ENCODE data around the gene GPX3.

DNA sequence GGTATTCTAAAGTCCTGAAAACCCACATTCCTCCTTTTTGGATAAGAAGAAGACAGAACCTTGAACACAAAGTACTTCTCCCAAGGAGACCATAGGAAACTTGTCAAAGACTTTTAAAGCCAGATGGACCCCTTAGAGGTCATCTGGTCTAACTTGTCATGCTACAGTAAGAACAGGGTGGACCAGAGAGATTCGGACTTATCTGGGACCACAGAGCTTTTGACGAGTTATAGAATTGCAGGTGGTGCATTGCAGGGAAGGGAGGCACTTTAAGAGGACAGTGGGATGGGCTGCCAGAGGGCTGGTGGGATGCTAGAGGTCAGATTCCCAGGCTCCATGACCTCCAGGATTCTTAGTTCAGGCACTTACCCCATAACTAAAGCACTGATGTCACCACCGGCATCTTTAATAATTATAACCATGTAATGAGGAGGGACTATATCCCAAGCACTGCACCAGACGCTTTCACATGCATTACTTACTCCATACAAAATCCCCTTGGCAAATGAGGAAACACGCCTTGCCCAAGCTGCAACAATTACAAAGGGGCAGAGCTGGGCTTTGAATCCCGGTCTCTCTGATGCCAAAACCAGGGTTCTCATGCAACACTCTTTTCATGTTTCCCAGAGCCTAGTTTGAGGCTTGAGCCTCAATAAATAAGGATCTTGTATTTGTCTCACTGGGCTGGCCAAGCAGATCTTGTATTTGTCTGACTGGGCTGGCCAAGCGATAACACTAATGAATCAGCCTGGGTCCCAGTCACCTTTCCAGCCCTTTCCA is 12.8 kb upstream of the GPX3 start:
- TF ChIP-seq, protein P1, sequence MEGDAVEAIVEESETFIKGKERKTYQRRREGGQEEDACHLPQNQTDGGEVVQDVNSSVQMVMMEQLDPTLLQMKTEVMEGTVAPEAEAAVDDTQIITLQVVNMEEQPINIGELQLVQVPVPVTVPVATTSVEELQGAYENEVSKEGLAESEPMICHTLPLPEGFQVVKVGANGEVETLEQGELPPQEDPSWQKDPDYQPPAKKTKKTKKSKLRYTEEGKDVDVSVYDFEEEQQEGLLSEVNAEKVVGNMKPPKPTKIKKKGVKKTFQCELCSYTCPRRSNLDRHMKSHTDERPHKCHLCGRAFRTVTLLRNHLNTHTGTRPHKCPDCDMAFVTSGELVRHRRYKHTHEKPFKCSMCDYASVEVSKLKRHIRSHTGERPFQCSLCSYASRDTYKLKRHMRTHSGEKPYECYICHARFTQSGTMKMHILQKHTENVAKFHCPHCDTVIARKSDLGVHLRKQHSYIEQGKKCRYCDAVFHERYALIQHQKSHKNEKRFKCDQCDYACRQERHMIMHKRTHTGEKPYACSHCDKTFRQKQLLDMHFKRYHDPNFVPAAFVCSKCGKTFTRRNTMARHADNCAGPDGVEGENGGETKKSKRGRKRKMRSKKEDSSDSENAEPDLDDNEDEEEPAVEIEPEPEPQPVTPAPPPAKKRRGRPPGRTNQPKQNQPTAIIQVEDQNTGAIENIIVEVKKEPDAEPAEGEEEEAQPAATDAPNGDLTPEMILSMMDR (IDR thresholded peaks at IDR 0.05; ENCODE audit: low read depth, low read length): no peak
- no peak for TF ChIP-seq EZH2phosphoT487 (IDR thresholded peaks at IDR 0.05; ENCODE audit: low read depth)

All from OCI-LY3 (cell line).